Spleen (tissue), 11 donors: ENCODE data around the gene CRB2. TPM values are rescaled to one million over a fixed set of nuclear protein-coding genes. Genes with fewer than 3 reads are reported as not detected.

Experiments
- DNase-seq: peaks from one replicate; pipeline ENCODE4 v3.0.0-alpha.2; 2020
- H3K27ac ChIP-seq, 8 donors: fragments of 200-600 bp; sonication (generic) in 7 of 8; 1 replicate in 4 of 8; 2 replicates in 4 of 8; pipeline versions ENCODE4 v1.5.0 to v1.8.0; 2016 to 2021; ENCODE audit warnings: inconsistent platforms in 4 of 8, mild to moderate bottlenecking in 4 of 8, moderate library complexity in 1 of 8
- H3K27me3 ChIP-seq, 7 donors: fragments of 200-600 bp; sonication (generic) in 6 of 7; replicated peaks in 1 of 7; 1 replicate in 4 of 7; 2 replicates in 3 of 7; pipeline versions ENCODE4 v1.5.0 to v1.8.0; 2016 to 2021; ENCODE audit warnings: inconsistent platforms in 3 of 7, mild to moderate bottlenecking in 1 of 7
- H3K36me3 ChIP-seq, 6 donors: fragments of 200-600 bp; sonication (generic) in 5 of 6; 1 replicate in 4 of 6; 2 replicates in 2 of 6; pipeline versions ENCODE4 v1.5.0 to v1.8.0; 2016 to 2021; ENCODE audit warnings: inconsistent platforms in 2 of 6
- H3K4me1 ChIP-seq, 6 donors: fragments of 200-600 bp; sonication (generic) in 5 of 6; 1 replicate in 3 of 6; 2 replicates in 3 of 6; pipeline versions ENCODE4 v1.5.0 to v1.8.0; 2016 to 2021; ENCODE audit warnings: inconsistent platforms in 3 of 6
- H3K4me3 ChIP-seq, 8 donors: fragments of 200-600 bp; sonication (generic) in 7 of 8; 1 replicate in 4 of 8; 2 replicates in 4 of 8; pipeline versions ENCODE4 v1.5.0 to v1.8.0; 2016 to 2021; ENCODE audit warnings: inconsistent platforms in 4 of 8, mild to moderate bottlenecking in 4 of 8, moderate library complexity in 2 of 8
- H3K9me3 ChIP-seq, 8 donors: fragments of 200-600 bp; sonication (generic) in 7 of 8; 1 replicate in 4 of 8; 2 replicates in 4 of 8; pipeline versions ENCODE4 v1.5.0 to v1.8.0; 2016 to 2021; ENCODE audit warnings: inconsistent platforms in 4 of 8
- CTCF ChIP-seq, 11 experiments: fragments of 200-600 bp in 7 of 11; fragments of 450-650 bp in 4 of 11; sonication (generic) in 4 of 11; IDR thresholded peaks in 8 of 11; conservative IDR thresholded peaks in 3 of 11; 1 replicate in 7 of 11; 2 replicates in 4 of 11; pipeline versions ENCODE4 v1.4.0 to v1.8.0; 2016 to 2021; ENCODE audit warnings: antibody characterized with exemption in 11 of 11, inconsistent platforms in 4 of 11, mild to moderate bottlenecking in 1 of 11
- POLR2A ChIP-seq, 3 donors: fragments of 450-650 bp; IDR thresholded peaks; one replicate each; pipeline ENCODE4 v1.5.1; 2017; ENCODE audit warnings: antibody characterized with exemption in 3 of 3, mild to moderate bottlenecking in 1 of 3
- POLR2AphosphoS5 ChIP-seq, 3 donors: sonication (generic); formaldehyde crosslinking; IDR thresholded peaks; one replicate each; pipeline ENCODE4 v1.5.1; 2017; ENCODE audit warnings: antibody characterized with exemption in 3 of 3
- WGBS, 5 donors: extraction: QIAGEN DNeasy Blood & Tissue Kit in 3 of 5; methylation state at CpG; one replicate each; pipeline versions ENCODE4 v1.1.5 to v1.1.7; 2013 to 2018; 5-methylcytosine and 5-hydroxymethylcytosine counted together
- intact Hi-C: fragments of 100-400 bp; cut with DNase I; formaldehyde crosslinking; loops from one replicate; pipeline ENCODE4 v1.15.0; 2023; ENCODE audit warnings: low total_unique reads
- polyA plus RNA-seq, 3 donors: library from polyadenylated mRNA; stranded (reverse); fragments of 200-250 nt; gene quantifications; one replicate each; pipeline ENCODE4 v1.2.1, GENCODE V29; 2013
- total RNA-seq, 7 donors: library from RNA; depleted of rRNA in 3 of 7; stranded (reverse); fragments of >200 nt in 3 of 7; fragmentation: NEBNext Ultra II Directional in 4 of 7; extraction: Animal tissue kit (Norgen Biotek cat#: 25700) in 4 of 7; gene quantifications; one replicate each; pipeline versions ENCODE4 v1.1.0 to v1.2.1, GENCODE V29; 2016 to 2021
- donor health status: healthy with polysubstance abuse.
- donor health status: DM: no; HTN: no; CAD: no; lungs with moderate emphysema.
- donor health status: DM: no; HTN: no; CAD: no.
- donor health status: Bipolar disorder and iron deficiency.
- donor health status: healthy.
- donor health status: DM: no; HTN: no; CAD: no.
- donor health status: DM: yes; HTN: yes; CAD: no.

The CRB2 gene
- total and polyA plus RNA-seq, 10 donors = 0.34 to 3.0 (median 1.6) TPM

DNA sequence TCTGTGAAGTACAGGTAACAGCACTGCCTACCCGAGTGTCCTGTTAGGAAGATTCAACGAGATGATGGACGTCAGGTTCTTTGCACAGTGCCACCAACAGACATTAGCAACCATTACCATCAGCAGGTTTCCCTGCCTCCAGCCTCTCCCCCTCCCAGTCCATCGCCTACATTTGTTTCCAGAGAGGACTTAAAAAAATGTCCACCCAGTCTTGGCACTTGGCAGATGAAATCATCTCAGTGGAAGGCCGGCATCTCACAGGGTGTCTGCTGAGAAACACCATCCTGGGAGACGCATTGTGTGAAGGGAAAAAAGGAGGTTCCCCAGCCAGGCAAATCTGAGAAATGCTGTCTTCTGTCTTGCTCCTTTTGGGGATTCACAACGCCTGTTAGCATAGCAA is 58.2 kb downstream of the CRB2 start:
- WGBS, 5 donors = 95 to 98% (median 96%) methylated on average over 7 of the region's 7 CpGs
- Histone ChIP-seq H3K4me1 (no peaks in the 10 kb centered on the region), H3K4me3 (no peak overlapping the region), H3K27me3 (no peaks in the 10 kb centered on the region), H3K27ac (no peak overlapping the region), H3K9me3 (no peaks in the 10 kb centered on the region), H3K36me3 (peaks cover 0 to 82% (median 11%) of the 10 kb centered on the region in 6 donors)
- no peak for TF ChIP-seq POLR2A (IDR thresholded peaks at IDR 0.05)
- TF ChIP-seq CTCF (IDR thresholded peaks at IDR 0.05 in 8 of 11, conservative IDR thresholded peaks at IDR 0.05 in 3 of 11) = no peak
- TF ChIP-seq POLR2AphosphoS5 (IDR thresholded peaks at IDR 0.05) = no peak
- DNase-seq = peak; percentile 22
- intact Hi-C loops = no loop called here

- no peaks in the 10 kb centered on the region for H3K4me1 ChIP-seq
- intact Hi-C loops = no loop called here
- no peak for TF ChIP-seq CTCF (IDR thresholded peaks at IDR 0.05 in 8 of 11, conservative IDR thresholded peaks at IDR 0.05 in 3 of 11)
- TF ChIP-seq POLR2AphosphoS5 (IDR thresholded peaks at IDR 0.05) = peak in 1 of 3 donors; percentile 12
- peaks cover 0 to 89% (median 19%) of the 10 kb centered on the region in 6 donors for H3K36me3 ChIP-seq
- DNase-seq = peak; percentile 50
- WGBS, 5 donors = 83 to 91% (median 87%) methylated on average over 18 to 23 of the region's 23 CpGs
- H3K27ac ChIP-seq = no peak overlapping the region
- H3K27me3 ChIP-seq = no peaks in the 10 kb centered on the region
- no peaks in the 10 kb centered on the region for H3K9me3 ChIP-seq
- H3K4me3 ChIP-seq = no peak overlapping the region
Observed at GRCh38 chr9:123414936-123415930, 59.2 kb downstream of the CRB2 start.

DNA sequence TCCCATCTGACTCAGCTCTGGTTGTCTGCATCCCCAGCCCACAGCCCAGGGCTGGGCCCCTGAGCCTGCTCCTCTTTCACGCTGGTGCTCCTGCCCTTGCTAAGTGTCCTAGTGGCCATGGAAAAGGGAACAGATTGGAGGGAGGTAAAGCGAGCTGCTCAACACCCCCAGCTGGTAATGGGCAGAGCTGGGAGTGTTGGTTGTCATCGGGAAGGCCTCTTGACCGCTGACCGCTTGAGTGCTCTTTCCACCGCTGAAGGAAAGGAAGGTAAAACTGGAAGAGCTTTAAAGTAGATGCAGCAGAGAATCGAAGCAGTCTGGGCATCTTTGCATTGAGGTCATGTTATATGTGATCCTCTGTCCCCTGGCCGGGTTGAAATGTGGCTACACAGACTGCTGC is 60.2 kb downstream of the CRB2 start:
- no peak overlapping the region for H3K27ac ChIP-seq
- no peaks in the 10 kb centered on the region for H3K27me3 ChIP-seq
- peaks cover 0 to 89% (median 21%) of the 10 kb centered on the region in 6 donors for H3K36me3 ChIP-seq
- 79 to 94% (median 86%) methylated on average over 8 of the region's 8 CpGs for WGBS, 5 donors
- H3K4me1 ChIP-seq = no peaks in the 10 kb centered on the region
- TF ChIP-seq POLR2AphosphoS5 (IDR thresholded peaks at IDR 0.05) (no peak), POLR2A (IDR thresholded peaks at IDR 0.05) (no peak), CTCF (IDR thresholded peaks at IDR 0.05 in 8 of 11, conservative IDR thresholded peaks at IDR 0.05 in 3 of 11) (no peak)
- DNase-seq = peak; percentile 33
- H3K9me3 ChIP-seq = no peaks in the 10 kb centered on the region
- H3K4me3 ChIP-seq = no peak overlapping the region
- intact Hi-C loops = no loop called here
